ENCODE data around the gene UBA52.
"Not testable (repeated sequence)": the region's sequence is repeated elsewhere in the genome, so short reads cannot be mapped to it uniquely, and the experiment has no call there.

Gene UBA52

GRCh38 chr19:18593367-18594095, 21.9 kb downstream of the UBA52 start:
- no peak for DNase-seq

GRCh38 chr19:18594096-18594823, 22.6 kb downstream of the UBA52 start:
- DNase-seq: peak; percentile 55 to 62 (median 56)

GRCh38 chr19:18594824-18595373, 23.2 kb downstream of the UBA52 start:
- no peak for DNase-seq

- DNase-seq: no peak
Observed at GRCh38 chr19:18595475-18595874, 23.8 kb downstream of the UBA52 start.

GRCh38 chr19:18596752-18597157, 25.1 kb downstream of the UBA52 start:
- no peak for DNase-seq

GRCh38 chr19:18597809-18598660, 26.4 kb downstream of the UBA52 start:
- DNase-seq: no peak

GRCh38 chr19:18599485-18599884, 27.8 kb downstream of the UBA52 start:
- no peak for DNase-seq

GRCh38 chr19:18600692-18601397, 29.2 kb downstream of the UBA52 start:
- DNase-seq: not testable (repeated sequence)

GRCh38 chr19:18601875-18602274, 30.2 kb downstream of the UBA52 start:
- no peak for DNase-seq

- DNase-seq: no peak
Observed at GRCh38 chr19:18603255-18603957, 31.7 kb downstream of the UBA52 start.

GRCh38 chr19:18603958-18604819, 32.5 kb downstream of the UBA52 start:
- no peak for DNase-seq

GRCh38 chr19:18604820-18605159, 33.1 kb downstream of the UBA52 start:
- DNase-seq: no peak

GRCh38 chr19:18605196-18605545, 33.5 kb downstream of the UBA52 start:
- DNase-seq: no peak

- DNase-seq: no peak
Observed at GRCh38 chr19:18605546-18606280, 34.1 kb downstream of the UBA52 start.

GRCh38 chr19:18606281-18607225, 34.9 kb downstream of the UBA52 start, which contains the start of gene CRLF1:
CRLF1 (minus strand) TSS chr19:18606799; CDS start chr19:18606656, 143 bp downstream.
- no peak for DNase-seq

GRCh38 chr19:18607226-18608101, 35.8 kb downstream of the UBA52 start:
- DNase-seq: no peak

GRCh38 chr19:18608102-18608804, 36.6 kb downstream of the UBA52 start:
- DNase-seq: no peak

All from activated CD4-positive, CD25-positive, alpha-beta regulatory T cell (primary cell).